Glutamatergic neuron (in vitro differentiated cells): Measurements from ENCODE around the gene STAB2. TPM values are rescaled to one million over a fixed set of nuclear protein-coding genes. Genes with fewer than 3 reads are reported as not detected.

ENCODE experiments used
- DNase-seq: peaks from one replicate; pipeline ENCODE4 v3.0.0; 2022
- H3K27ac Mint-ChIP-seq: one replicate; pipeline ENCODE4 v1.8.0; 2020; ENCODE audit warnings: mild to moderate bottlenecking, mixed read lengths, inconsistent platforms; ENCODE audit not compliant: unreplicated experiment
- H3K27me3 Mint-ChIP-seq: one replicate; pipeline ENCODE4 v1.8.0; 2020; ENCODE audit warnings: mild to moderate bottlenecking, moderate library complexity, mixed read lengths, inconsistent platforms; ENCODE audit not compliant: unreplicated experiment
- H3K36me3 Mint-ChIP-seq: one replicate; pipeline ENCODE4 v1.8.0; 2020; ENCODE audit warnings: mild to moderate bottlenecking, mixed read lengths, inconsistent platforms; ENCODE audit not compliant: unreplicated experiment
- H3K4me1 Mint-ChIP-seq: one replicate; pipeline ENCODE4 v1.8.0; 2020; ENCODE audit warnings: mild to moderate bottlenecking, low read depth, mixed read lengths, inconsistent platforms; ENCODE audit not compliant: unreplicated experiment
- H3K4me3 Mint-ChIP-seq: one replicate; pipeline ENCODE4 v1.8.0; 2020; ENCODE audit warnings: mild to moderate bottlenecking, mixed read lengths, inconsistent platforms; ENCODE audit not compliant: unreplicated experiment
- H3K9me3 Mint-ChIP-seq: one replicate; pipeline ENCODE4 v1.8.0; 2020; ENCODE audit warnings: mild to moderate bottlenecking, moderate library complexity, mixed read lengths, inconsistent platforms; ENCODE audit not compliant: unreplicated experiment
- CTCF ChIP-seq: fragments of 200-600 bp; sonication (generic); IDR thresholded peaks from one replicate; pipeline ENCODE4 v1.5.0; 2021; ENCODE audit not compliant: partially characterized antibody, unreplicated experiment
- total RNA-seq: library from RNA; stranded (reverse); fragmentation: NEBNext Ultra II Directional; extraction: Animal tissue kit (Norgen Biotek cat#: 25700); gene quantifications from one replicate; pipeline ENCODE4 v1.2.1, GENCODE V29; 2021; ENCODE audit not compliant: unreplicated experiment

Gene STAB2
- total RNA-seq, 1 donor from 2014 or later, result not detected

- no peaks in the 10 kb centered on the region for H3K36me3 Mint-ChIP-seq
- no peak for DNase-seq
- H3K4me1 Mint-ChIP-seq, result no peaks in the 10 kb centered on the region
- no peak overlapping the region for H3K4me3 Mint-ChIP-seq
- H3K27ac Mint-ChIP-seq, result no peak overlapping the region
- H3K27me3 Mint-ChIP-seq, result no peaks in the 10 kb centered on the region
- no peak for TF ChIP-seq CTCF
- no peaks in the 10 kb centered on the region for H3K9me3 Mint-ChIP-seq
Observed at GRCh38 chr12:103580026-103580425, 7.0 kb upstream of the STAB2 start.

GRCh38 chr12:103583008-103583407 lies 4.1 kb upstream of the STAB2 start:
- no peak overlapping the region for H3K27ac Mint-ChIP-seq
- H3K4me1 Mint-ChIP-seq, result no peaks in the 10 kb centered on the region
- no peaks in the 10 kb centered on the region for H3K36me3 Mint-ChIP-seq
- H3K9me3 Mint-ChIP-seq, result no peaks in the 10 kb centered on the region
- H3K27me3 Mint-ChIP-seq, result no peaks in the 10 kb centered on the region
- no peak overlapping the region for H3K4me3 Mint-ChIP-seq
- no peak for TF ChIP-seq CTCF
- DNase-seq, result no peak

- Mint-ChIP-seq H3K4me3 (no peak overlapping the region), H3K27ac (no peak overlapping the region), H3K4me1 (no peaks in the 10 kb centered on the region), H3K9me3 (no peaks in the 10 kb centered on the region), H3K27me3 (no peaks in the 10 kb centered on the region), H3K36me3 (no peaks in the 10 kb centered on the region)
- no peak for DNase-seq
- TF ChIP-seq CTCF, result no peak
Observed at GRCh38 chr12:103586132-103586531, 941 bp upstream of the STAB2 start.

- no peak for TF ChIP-seq CTCF
- Mint-ChIP-seq H3K9me3 (no peaks in the 10 kb centered on the region), H3K4me1 (no peaks in the 10 kb centered on the region), H3K27me3 (no peaks in the 10 kb centered on the region), H3K4me3 (no peak overlapping the region), H3K36me3 (no peaks in the 10 kb centered on the region), H3K27ac (no peak overlapping the region)
- DNase-seq, result no peak
Observed at GRCh38 chr12:103588680-103589079, 1.6 kb downstream of the STAB2 start.

GRCh38 chr12:103589517-103589916 lies 2.4 kb downstream of the STAB2 start:
- Mint-ChIP-seq H3K9me3 (no peaks in the 10 kb centered on the region), H3K36me3 (no peaks in the 10 kb centered on the region), H3K4me3 (no peak overlapping the region), H3K4me1 (no peaks in the 10 kb centered on the region), H3K27me3 (no peaks in the 10 kb centered on the region), H3K27ac (no peak overlapping the region)
- no peak for TF ChIP-seq CTCF
- DNase-seq, result no peak
